GM12873 (cell line): ENCODE data around the gene GSKIP.

Experiments used
- TF ChIP-seq, protein P1 (sequence below): IDR thresholded peaks from 2 replicates; pipeline ENCODE4 v1.5.1; 2012; ENCODE audit warnings: low read depth, mild to moderate bottlenecking, moderate library complexity, low read length, control low read depth; ENCODE audit not compliant: insufficient read depth; ENCODE audit errors: missing control alignments

Gene GSKIP

DNA sequence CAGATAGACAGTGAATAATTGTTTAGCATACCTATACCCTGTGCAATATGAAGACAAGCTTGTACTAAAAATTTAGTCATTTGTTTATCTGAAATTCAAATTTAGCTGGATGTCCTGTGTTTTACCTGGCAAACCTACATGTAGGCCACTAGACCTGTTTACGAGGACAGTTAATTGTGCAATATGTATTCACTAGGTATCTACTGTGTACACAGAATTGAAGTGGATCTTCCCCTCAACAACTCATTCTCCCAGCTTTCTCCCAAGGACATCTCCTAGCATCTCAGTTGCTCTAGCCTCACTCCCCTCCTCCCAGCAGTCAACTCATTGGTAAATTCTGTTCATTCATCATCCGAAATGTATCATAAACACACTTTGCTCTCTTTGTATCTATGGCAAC is 53.9 kb downstream of the GSKIP start:
- TF ChIP-seq, protein P1, sequence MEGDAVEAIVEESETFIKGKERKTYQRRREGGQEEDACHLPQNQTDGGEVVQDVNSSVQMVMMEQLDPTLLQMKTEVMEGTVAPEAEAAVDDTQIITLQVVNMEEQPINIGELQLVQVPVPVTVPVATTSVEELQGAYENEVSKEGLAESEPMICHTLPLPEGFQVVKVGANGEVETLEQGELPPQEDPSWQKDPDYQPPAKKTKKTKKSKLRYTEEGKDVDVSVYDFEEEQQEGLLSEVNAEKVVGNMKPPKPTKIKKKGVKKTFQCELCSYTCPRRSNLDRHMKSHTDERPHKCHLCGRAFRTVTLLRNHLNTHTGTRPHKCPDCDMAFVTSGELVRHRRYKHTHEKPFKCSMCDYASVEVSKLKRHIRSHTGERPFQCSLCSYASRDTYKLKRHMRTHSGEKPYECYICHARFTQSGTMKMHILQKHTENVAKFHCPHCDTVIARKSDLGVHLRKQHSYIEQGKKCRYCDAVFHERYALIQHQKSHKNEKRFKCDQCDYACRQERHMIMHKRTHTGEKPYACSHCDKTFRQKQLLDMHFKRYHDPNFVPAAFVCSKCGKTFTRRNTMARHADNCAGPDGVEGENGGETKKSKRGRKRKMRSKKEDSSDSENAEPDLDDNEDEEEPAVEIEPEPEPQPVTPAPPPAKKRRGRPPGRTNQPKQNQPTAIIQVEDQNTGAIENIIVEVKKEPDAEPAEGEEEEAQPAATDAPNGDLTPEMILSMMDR, result no peak

DNA sequence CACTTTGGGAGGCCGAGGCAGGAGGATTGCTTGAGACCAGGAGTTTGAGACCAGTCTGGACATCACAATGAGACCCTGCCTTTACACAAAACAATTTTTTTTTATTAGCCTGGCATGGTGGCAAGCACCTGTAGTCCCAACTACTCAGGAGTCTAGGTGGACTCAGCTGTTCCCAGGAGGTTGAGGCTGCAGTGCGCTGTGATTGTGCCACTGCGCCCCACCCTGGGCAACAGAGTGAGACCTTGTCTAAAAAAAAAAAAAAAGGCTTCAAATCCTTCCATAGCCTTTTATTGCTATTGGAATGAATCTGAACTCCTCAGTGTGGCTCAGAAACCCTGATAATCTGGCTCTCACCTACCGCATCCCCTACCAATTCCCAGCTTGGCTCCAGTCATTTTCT is 54.7 kb downstream of the GSKIP start:
- TF ChIP-seq, protein P1, result no peak

DNA sequence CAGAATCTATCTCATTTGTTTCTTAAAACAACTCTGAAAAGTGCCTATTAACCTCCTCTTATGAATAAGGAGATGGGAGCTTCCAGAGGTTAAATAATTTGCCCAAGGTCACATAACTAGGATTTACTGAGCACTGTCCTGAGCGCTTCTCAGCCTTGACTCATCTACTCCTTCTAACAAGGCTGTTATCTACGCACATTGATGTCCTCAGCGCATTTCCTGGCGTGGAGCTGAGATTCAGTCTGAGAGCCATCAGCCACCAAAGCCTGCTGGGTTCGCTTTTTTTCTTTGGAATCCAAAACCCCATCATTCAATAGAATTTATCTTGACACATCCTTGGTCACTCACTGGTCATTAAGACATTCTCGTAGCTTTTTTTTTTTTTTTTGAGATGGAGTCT is 57.9 kb downstream of the GSKIP start:
- TF ChIP-seq, protein P1, result no peak

DNA sequence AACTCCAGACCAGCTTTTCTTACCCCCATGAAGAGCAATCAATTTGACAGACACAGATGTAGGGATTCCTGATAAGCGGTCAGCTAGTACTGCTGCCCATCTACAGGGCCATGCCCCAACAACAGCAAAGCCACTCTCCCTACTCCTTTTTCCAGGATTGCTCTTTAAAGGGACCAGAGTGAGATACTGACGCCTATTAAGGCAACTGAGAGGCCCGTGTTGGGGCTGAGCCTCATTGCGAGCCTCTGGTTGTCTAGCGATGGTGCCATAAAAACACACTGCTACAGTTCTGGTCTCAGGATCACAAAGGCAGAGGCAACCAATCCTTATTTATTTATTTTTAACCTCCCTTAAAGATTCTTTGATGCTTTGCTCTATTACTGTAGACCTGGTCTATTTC is 59.7 kb downstream of the GSKIP start:
- TF ChIP-seq, protein P1, result no peak

DNA sequence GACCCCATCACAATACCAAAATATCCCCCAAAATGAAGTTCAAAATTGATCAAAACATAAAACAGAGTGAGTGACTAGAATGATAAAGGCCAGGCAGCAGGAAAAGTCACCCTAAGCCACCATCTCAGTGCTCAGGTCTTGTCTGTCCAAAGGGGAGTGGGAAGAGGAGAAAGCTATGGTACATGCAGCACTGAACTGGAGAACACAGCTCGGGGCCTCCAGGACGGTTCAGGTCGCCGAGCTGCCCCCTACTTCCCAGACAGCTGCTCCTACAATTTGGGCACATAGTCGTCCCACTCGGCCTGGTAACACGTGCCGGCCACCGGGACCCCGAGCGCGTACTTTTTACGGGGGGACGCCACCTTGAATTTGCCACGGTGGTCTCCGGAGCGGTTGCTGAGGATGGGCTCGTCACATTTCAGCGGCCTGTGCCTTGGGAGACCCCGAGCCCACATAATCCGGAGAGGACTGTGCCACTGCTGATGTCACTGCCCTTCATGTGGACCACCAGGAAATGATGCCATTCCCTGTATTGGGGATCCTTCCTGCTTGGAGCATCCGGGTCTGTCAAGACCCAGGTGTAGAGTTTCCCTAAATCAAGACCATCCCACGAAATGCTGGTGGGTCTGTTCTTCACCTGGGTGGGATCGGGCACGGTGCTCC is 60.3 kb downstream of the GSKIP start:
- TF ChIP-seq, protein P1, result no peak

DNA sequence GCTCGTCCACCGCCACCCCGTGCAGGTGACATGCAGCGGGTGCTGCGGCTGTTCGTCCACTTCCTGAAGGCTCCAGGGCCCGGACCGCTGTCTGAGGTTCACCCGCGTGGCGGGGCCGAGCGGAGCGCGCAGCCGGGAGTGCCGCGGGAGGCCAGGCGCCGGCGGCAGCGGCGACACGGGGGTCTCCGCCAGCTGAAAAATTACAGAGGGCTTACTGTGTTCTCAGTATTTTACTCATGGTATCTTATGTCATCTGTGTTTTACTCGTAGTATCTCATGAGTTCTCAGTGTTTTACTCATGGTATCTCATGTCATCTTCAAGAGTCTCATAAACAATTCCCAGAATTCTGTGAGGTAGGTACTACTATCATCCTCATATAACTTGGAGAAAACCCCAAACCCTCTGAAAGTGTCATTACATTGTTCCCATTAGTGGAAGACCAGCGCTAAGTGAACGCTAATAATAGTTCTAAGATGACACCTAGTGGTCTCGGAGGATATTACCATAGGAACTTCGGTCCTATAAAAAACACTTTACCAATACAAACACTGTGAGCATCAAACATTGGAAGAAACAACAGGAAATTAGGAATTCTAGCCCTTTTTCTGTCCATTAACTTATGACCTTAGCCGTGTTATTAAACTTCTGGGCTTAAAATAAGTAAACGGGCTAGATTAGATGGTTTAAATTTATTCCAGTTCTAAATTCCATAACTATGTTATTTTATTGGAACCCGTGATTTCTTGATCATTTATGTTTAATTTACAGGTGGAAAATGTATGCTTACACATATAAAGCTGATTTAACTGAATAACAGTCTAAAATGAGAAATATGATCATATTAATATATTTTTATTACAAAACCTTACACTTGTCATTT is 61.0 kb downstream of the GSKIP start:
- TF ChIP-seq, protein P1, result peak; percentile 62

DNA sequence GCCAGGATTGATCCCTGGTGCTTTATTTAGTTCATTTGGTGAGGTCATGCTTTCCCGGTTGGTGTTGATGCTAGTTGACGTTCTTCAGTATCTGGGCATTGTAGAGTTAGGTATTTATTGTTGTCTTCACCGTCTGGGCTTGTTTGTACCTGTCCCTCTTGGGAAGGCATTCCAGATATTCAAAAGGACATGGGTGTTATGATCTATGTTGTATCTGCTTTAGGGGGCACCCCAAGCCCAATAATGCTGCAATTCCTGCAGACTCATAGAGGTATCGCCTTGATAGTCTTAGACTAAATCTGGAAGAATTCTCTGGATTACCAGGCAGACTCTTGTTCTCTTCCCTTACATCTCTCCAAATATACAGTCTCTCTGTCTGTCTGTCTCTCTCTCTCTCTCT is 70.7 kb downstream of the GSKIP start:
- TF ChIP-seq, protein P1, result no peak
